ENCODE results near the gene ITPRIPL2.

DNA sequence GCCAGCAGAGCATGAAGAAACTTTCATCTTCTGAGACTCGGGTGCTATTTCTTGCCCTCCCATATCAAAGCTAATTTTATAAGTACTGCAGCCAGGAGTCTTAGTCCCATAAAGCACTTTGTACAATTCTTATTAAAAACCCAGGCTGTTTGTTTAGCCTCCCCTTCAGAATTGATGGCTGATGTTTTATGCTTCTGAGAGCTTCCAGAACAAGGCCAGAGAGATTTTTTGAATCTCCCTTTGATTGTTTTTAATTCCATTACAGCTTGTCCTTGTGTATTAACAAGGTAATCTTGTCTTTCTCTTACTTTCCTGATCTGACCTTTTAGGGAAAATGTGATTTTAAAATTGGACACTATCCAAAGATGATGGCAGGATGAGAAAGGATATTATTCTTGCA is 30.1 kb upstream of the ITPRIPL2 start:
- TF ChIP-seq, protein P1, sequence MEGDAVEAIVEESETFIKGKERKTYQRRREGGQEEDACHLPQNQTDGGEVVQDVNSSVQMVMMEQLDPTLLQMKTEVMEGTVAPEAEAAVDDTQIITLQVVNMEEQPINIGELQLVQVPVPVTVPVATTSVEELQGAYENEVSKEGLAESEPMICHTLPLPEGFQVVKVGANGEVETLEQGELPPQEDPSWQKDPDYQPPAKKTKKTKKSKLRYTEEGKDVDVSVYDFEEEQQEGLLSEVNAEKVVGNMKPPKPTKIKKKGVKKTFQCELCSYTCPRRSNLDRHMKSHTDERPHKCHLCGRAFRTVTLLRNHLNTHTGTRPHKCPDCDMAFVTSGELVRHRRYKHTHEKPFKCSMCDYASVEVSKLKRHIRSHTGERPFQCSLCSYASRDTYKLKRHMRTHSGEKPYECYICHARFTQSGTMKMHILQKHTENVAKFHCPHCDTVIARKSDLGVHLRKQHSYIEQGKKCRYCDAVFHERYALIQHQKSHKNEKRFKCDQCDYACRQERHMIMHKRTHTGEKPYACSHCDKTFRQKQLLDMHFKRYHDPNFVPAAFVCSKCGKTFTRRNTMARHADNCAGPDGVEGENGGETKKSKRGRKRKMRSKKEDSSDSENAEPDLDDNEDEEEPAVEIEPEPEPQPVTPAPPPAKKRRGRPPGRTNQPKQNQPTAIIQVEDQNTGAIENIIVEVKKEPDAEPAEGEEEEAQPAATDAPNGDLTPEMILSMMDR (conservative IDR thresholded peaks at IDR 0.05; ENCODE audit: low read length): no peak
- TF ChIP-seq EZH2phosphoT487 (IDR thresholded peaks at IDR 0.05; ENCODE audit: borderline replicate concordance, low read depth, low read length): no peak

Data from OCI-LY7 (cell line).